Left cardiac atrium (tissue), 4 donors: ENCODE data around the gene JAK3. TPM values are rescaled to one million over a fixed set of nuclear protein-coding genes. Genes with fewer than 3 reads are reported as not detected.
A peak's percentile ranks its signal among the peaks of the same experiment; 100 is the strongest.

Experiments
- ATAC-seq, 2 donors: fragments of 200-7000 bp; cut with Tn5 transposase; one replicate each; pipeline ENCODE4 v1.9.1; 2020; ENCODE audit warnings: mild to moderate bottlenecking in 2 of 2, moderate library complexity in 2 of 2
- DNase-seq: peaks from one replicate; pipeline ENCODE4 v3.0.0-alpha.2; 2020
- intact Hi-C, 2 donors: fragments of 100-400 bp; cut with DNase I; formaldehyde crosslinking; loops; one replicate each; pipeline versions ENCODE4 v1.14.1 to v1.15.1; 2022 to 2023
- total RNA-seq, 2 donors: library from RNA; stranded (reverse); fragmentation: NEBNext Ultra II Directional; extraction: Animal tissue kit (Norgen Biotek cat#: 25700); gene quantifications; one replicate each; pipeline ENCODE4 v1.2.1, GENCODE V29; 2021
- donor health status: DM: no; HTN: yes; CAD: no.
- donor health status: DM: no; HTN: yes; CAD: no; lungs with severe emphysema.
- donor health status: DM: yes; HTN: yes; CAD: no.
- donor health status: Dilated cardiomyopathy.

Gene JAK3
- total RNA-seq, 2 donors from 2014 or later = 4.2 to 7.0 TPM

GRCh38 chr19:17843908-17844490 lies 3.8 kb downstream of the JAK3 start:
- DNase-seq (no peak), ATAC-seq (no peak)
- intact Hi-C loops = no loop called here

GRCh38 chr19:17843292-17843827 lies 4.4 kb downstream of the JAK3 start:
- intact Hi-C loops = no loop called here
- no peak for DNase-seq
- no peak for ATAC-seq

GRCh38 chr19:17842663-17843291 lies 5.0 kb downstream of the JAK3 start:
- no peak for DNase-seq
- intact Hi-C loops = no loop called here
- ATAC-seq = peak in 1 of 2 donors; percentile 2

GRCh38 chr19:17841810-17842662 lies 5.7 kb downstream of the JAK3 start:
- intact Hi-C loops = no loop called here
- DNase-seq = peak; percentile 85
- ATAC-seq = peak; percentile 83 to 90

GRCh38 chr19:17841371-17841809 lies 6.4 kb downstream of the JAK3 start:
- intact Hi-C loops = no loop called here
- no peak for DNase-seq
- peak; percentile 9 for ATAC-seq

- ATAC-seq (no peak), DNase-seq (no peak)
- intact Hi-C loops = no loop called here
These were observed 7.8 kb downstream of the JAK3 start for GRCh38 chr19:17840019-17840418.

- intact Hi-C loops = no loop called here
- no peak for DNase-seq
- no peak for ATAC-seq
These were observed 9.8 kb downstream of the JAK3 start for GRCh38 chr19:17837972-17838371.

- ATAC-seq = peak; percentile 38 to 51
- DNase-seq = no peak
- intact Hi-C loops = no loop called here
These were observed 11.3 kb downstream of the JAK3 start for GRCh38 chr19:17836530-17836929.

GRCh38 chr19:17835182-17836006 lies 12.4 kb downstream of the JAK3 start:
- ATAC-seq (no peak), DNase-seq (no peak)
- intact Hi-C loops = no loop called here

- no peak for ATAC-seq
These were observed 13.2 kb downstream of the JAK3 start for GRCh38 chr19:17834350-17835181.

GRCh38 chr19:17832443-17833208 lies 15.2 kb downstream of the JAK3 start:
- no peak for DNase-seq
- ATAC-seq = no peak
- intact Hi-C loops = no loop called here

More at GRCh38 chr19:17834350-17835181, 13.2 kb downstream of the JAK3 start:
- no peak for DNase-seq
- intact Hi-C loops = no loop called here

- no peak for ATAC-seq
- intact Hi-C loops = no loop called here
These were observed 16.3 kb downstream of the JAK3 start for GRCh38 chr19:17831419-17831888.

GRCh38 chr19:17830567-17831418 lies 17.0 kb downstream of the JAK3 start:
- peak; percentile 88 to 93 for ATAC-seq
- DNase-seq = peak; percentile 84
- intact Hi-C loops = no loop called here

More at GRCh38 chr19:17831419-17831888, 16.3 kb downstream of the JAK3 start:
- DNase-seq = no peak

- ATAC-seq (peak; percentile 35 to 64), DNase-seq (peak; percentile 65)
- intact Hi-C loops = no loop called here
These were observed 17.8 kb downstream of the JAK3 start for GRCh38 chr19:17829855-17830566.

- ATAC-seq = no peak
- intact Hi-C loops = no loop called here
- no peak for DNase-seq
These were observed 21.2 kb downstream of the JAK3 start for GRCh38 chr19:17826508-17827056.
